NCI-H1436 (cell line): ENCODE data around the gene KIFC3.
"Not testable (repeated sequence)": the region's sequence is repeated elsewhere in the genome, so short reads cannot be mapped to it uniquely, and the experiment has no call there.

Experiments used
- DNase-seq: peaks from one replicate; lab custom pipeline; 2025; lab: John Stamatoyannopoulos, UW

Gene KIFC3

DNA sequence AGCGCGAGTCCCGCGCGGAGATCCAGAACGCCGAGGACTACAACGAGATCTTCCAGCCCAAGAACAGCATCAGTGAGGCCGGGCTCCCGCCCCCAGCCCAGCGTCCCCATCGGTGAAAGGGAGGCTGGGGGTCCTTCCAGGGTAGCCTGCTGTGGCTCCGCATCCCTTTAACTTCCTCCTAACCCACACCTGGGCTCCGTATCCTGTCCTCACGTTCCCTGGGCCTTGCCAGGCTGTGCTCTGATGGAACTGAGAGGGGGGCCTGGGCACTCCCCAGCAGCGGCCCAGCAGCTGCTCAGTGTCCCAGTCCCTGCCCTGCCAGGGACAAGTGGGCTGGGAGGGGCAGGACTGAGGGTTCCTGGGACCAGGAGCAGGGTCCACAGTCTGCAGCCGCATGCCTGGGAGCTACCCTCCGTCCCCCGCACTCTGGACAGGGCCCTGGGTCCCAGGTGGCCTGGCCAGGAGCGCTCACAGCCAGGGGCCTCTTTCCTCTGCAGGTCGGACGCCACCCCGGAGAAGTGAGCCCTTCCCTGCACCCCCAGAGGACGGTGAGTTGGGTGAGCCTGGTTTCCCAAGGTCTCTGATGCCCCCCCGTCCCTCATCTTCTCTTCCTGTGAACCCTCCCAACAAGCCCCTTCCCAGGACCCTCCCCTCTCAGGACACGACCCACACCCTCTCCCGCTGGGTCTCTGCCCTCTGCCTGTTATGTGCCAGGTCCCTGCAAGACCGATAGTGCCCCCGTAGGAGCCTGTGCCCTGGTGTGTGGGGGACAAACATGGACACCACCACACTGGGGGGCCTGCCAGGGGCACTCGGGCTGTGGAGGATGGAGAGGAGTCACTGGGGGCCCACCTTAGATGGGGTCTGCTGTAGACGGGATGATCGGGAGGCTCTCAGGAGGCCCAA is 48.6 kb downstream of the KIFC3 start:
- DNase-seq = no peak

DNA sequence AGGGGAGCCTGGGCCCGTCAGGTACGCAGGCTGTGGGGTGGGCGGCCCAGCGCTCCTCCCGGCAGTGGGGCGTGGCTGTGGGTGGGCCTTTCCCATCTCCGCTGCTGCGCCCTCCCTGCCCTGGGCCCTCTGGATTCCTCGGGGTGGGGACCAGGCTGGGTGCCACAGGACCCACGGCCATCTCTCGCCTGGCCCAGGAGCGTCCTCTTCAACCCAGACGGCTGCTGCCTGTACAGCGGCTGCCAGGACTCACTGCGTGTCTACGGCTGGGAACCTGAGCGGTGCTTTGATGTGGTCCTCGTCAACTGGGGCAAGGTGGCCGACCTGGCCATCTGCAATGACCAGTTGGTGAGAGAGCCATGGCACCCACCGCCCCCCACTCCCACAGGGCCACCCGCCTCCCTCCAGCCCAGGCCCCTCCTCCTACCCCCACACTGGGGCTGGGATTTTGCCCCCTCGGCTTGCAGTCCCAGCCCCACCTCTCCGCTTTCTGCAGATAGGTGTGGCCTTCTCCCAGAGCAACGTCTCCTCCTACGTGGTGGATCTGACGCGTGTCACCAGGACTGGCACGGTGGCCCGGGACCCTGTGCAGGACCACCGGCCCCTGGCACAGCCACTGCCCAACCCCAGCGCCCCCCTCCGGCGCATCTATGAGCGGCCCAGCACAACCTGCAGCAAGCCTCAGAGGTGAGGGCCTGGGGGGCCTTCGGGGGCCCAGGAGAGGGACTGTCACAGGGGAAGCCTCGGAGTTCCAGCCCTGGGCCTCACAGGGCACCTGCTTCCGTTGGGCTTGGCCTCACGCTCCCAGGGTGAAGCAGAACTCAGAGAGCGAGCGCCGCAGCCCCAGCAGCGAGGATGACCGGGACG is 49.5 kb downstream of the KIFC3 start:
- DNase-seq = no peak

DNA sequence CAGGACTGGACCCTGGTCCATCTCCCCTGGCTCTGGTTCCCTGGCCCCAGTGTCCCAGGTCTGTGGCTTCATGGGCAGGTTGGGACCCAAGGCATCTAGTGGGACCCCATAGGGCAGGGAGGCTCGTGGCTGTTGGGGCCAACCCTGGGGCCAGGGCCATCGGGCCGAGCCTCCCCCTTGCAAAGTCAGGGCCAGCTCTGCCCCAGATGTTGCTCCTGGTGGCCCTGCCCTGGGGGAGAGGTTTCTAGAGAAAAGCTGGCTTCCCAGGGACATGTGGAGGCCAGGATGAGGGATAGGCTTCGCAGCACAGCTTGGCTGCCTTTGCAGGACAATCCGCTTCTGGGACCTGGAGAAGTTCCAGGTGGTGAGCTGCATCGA is 50.1 kb downstream of the KIFC3 start:
- no peak for DNase-seq

DNA sequence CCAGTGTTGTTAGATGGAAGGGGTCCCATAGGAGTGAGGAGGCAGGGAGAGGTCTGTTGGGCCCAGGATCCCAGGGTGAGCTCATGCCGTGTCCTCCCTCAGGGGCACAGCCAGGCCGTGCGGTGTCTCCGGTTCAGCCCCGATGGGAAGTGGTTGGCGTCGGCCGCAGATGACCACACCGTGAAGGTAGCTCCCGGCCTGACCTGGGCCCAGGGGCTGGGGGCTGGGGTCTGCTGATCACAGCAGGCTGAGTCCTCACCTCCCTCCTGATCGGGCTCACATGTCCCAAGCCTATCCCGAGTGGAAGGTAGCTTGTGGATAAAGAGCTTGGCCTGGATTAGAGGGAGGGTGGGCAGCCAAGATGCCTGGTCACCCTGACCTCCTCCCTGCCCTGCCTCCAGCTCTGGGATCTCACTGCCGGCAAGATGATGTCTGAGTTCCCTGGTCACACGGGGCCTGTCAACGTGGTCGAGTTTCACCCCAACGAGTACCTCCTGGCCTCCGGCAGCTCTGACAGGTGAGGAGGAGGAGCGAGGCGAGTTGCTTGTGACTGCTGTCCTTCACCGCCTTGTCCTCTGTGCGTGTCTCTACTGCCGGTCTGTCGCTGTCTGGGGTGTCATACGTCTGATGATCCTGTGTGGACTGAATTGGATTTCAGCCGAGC is 50.6 kb downstream of the KIFC3 start:
- no peak for DNase-seq

DNA sequence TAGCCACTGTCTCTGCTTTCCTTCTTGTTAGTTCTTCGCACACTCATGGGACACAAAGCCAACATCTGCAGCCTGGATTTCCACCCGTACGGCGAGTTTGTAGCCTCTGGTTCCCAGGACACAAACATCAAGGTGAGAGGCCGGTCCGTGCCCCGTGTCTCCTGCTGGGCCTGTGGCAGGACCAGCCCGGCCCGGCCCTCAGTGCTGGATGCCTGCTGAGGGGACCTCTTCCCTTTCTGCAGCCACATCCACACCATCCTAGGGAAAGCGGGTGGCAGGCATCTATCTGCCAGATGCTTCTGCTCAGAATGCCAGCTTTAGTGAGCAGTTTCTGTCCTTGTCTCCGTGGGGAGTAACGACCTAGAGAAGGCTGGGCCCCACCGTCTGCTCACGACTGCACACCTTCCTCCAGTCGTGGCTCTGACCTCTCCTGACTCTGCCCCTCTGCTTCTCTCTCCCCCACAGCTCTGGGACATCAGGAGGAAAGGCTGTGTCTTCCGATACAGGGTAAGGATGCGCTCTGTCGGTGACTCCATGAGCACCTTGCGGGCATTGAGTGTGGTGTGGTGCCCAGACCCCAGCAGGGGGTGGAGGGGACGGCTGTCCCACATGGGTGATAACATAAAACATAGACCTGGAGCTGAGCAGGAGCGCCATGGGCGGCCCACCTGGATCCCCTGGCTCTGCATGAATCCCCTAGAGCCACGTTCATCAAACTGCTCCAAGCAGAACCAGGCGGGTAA is 51.3 kb downstream of the KIFC3 start:
- DNase-seq = no peak

DNA sequence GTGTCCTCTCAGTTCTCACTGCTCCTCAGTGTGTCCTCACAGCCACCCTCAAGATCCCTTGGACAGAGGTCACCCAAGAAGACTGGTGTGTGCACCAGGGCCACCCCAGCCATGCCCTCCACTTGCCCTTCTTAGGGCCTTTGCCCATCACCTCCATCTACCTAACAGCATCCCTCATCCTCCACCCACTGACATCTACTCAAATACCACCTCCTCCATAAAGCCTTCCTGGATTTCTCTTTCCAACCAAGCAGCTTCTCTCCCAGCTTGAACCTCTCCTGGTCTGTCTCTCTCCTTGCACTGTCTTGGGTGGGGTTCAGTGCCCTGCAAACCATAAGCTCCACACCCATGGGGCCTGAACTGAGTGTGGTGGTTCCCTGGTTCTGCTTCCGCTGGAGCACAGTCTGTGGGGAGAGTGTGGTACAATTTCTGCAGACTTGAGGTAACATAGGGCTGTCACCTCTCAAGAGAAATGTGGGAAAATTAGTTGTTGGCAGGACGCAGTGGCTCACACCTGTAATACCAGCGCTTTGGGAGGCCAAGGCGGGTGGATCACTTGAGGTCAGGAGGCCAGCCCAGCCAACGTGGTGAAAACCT is 52.3 kb downstream of the KIFC3 start:
- DNase-seq = no peak

DNA sequence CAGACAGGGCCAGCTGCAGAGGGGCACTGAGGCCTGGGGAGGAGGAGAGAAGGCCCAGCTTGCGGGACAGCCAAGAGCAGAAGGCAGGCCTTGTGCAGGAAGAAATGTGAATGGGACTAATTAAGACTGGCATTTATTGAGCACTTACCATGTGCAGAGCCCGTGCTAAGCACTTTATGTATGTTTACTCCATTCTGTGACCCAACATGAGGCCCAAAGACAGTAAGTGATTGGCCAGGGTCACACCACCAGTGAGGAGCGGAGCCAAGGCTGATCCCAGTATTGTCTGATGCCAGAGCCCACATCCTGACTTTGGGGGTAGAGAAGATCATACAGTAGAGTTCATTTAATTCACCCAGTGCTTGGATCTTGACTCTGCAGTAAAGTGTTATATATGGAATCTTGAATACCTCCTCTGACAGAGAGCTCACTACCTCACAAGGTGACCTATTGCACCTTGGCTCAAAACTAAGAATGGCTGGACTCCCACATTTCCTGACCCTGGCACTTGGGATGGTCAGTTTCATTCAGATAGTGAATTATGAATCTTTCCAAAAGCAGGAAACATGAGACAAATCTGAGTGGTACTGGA is 53.1 kb downstream of the KIFC3 start:
- no peak for DNase-seq

DNA sequence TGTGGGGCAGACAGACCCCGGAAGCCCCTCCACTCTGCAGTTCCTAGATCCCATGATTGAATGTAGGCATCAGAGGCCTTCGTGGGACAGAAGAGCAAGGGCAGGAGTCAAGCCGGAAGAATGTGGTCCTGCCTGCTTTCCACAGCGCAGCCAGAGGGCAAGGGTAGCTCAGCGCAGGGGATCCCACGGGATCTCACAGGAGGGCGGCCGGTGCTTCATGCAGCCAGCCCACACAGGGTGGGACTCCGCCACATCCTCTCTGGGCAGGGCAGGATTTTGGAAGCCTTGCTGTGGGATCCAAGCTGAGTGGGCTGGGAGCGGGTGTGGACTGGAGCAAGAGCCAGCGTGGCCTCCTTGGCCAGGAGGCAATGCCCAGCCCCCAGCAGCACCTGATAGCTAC is 53.7 kb downstream of the KIFC3 start:
- DNase-seq = no peak

DNA sequence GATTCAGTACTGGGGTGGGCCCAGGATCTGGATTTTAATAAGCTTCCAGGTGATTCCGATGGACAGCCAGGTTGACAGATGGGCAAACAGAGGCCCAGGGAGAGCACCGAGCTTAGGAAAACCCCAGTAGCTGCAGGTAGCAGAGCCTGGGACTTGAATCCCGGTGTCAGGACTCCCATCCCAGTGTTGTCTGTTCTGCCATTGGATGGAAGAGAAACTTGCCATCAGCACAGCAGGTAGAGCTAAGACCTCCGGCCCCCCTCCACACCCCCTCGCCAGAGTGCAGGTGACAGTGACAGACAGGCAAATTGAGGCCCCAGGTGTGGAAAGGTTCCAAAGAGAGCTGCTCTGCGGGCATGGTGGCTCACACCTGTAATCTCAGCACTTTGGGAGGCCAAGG is 54.3 kb downstream of the KIFC3 start:
- no peak for DNase-seq

DNA sequence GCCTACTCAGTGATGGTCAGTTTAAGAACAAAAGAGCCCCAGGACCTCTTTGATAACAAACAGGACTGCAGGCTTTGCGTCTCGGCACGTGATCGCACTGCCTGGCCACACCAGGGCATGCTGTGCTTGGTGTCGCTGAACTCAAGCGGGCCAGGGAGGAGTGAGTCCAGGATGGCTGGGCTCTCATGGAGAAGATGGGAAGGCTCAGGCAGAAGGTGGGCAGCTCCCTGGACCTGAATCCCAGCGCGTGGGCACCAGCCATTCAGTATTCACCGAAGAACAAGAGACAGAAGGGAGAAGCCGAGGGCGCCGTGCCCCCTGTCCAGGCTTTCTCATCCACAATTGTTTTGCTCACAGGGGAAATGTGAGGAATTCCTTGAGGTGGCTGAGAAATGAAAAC is 54.8 kb downstream of the KIFC3 start:
- DNase-seq = no peak

DNA sequence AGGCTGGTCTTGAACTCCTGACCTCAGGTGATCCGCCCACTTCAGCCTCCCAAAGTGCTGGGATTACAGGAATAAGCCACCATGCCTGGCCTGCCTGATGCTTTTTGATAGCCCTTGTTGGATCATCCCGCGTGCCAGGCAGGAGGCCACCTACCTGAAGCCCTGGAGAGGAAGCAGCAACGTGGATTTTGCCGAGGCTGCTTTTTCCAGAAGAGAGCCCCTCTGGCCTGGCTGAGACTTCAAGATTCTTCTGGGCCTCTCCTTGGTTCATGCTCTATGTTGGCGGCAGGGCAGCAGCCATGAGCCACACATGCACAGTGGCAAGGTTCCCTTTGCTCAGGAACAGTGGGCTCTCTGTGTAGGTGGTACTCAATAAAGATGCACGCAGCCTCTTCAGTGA is 55.2 kb downstream of the KIFC3 start:
- no peak for DNase-seq

DNA sequence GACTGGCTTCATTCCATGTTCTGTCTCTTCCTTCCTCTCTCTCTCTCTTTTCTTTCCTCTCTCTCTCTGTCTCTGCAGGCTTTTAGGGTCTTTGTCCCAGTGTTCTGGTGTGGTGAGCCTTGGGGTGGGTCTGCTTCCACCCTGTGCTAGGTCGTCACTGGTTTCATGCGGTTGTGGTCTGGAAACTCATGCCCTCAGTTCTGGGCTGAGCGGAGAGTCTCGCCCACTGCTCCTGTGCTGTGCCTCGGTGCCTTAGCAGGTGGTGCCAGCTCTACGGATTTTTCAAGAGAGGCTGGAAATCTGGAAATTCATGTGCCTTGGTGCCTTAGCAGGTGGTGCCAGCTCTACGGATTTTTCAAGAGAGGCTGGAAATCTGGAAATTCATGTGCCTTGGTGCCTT is 56.0 kb downstream of the KIFC3 start:
- DNase-seq = not testable (repeated sequence)

DNA sequence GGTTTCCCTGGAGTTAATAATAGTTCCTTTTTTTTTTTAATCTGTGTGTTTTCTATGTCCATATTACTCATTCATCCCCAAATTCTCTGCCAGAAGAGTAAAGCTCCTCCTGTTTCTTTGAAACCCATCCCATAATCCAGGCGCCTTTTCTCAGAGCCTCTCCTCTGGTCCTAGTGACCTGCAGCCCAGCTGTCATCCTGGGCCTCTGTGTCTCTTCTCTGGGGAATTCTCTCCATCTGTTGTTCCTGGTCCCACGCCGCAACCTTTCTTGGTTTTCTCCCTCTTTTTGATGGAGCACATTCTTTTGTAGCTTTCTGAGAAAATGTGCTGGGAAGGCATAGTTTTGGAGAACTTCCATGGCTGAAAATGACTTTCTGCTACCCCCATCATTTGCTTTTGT is 56.5 kb downstream of the KIFC3 start:
- no peak for DNase-seq

DNA sequence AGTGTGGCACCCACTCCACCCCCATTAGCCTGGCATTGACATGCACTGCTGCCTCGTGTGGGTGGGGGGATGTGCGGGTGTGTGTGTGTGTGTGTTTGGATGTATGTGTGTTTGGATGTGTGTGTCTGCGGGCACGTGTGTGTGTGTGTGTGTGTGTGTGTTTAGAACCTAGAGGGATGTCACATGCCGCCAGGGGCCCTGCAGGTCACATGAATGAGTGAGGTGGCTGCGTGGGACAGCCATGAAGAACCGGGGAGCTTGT is 57.7 kb downstream of the KIFC3 start:
- DNase-seq = no peak

DNA sequence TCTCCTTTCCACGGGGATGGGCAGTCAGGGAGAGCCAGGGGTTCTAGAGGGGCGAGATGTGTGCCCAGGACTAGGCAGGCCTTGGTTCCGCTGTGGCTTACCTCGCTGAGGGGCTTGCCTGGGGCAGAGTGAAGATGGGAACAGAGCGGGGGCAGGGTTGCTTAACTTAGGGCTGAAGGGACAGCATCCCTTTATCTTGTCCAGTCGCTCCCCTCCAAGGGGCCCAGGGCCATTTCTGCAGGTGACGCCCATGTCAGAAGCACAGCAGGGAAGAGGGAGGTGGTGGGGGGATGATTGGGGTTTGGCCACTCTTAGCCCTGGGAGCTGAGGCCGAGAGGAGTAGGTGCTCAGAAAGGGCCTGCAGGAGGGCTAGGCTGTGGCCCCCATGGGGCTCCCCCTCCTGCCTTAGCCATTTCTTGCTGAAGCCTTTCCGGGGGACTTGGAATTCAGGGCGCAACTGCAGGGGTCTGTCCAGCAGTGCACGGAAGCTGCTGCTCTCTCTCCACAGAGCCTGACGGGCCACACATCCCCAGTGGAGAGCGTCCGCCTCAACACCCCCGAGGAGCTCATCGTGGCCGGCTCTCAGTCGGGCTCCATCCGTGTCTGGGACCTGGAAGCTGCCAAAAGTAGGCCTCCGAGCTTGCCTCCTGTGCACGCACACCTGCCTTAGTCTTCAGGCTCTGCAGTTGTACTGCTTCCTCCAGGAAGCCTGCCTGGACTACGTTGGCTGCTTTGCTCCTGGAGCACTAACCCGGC is 58.2 kb downstream of the KIFC3 start:
- DNase-seq = no peak

DNA sequence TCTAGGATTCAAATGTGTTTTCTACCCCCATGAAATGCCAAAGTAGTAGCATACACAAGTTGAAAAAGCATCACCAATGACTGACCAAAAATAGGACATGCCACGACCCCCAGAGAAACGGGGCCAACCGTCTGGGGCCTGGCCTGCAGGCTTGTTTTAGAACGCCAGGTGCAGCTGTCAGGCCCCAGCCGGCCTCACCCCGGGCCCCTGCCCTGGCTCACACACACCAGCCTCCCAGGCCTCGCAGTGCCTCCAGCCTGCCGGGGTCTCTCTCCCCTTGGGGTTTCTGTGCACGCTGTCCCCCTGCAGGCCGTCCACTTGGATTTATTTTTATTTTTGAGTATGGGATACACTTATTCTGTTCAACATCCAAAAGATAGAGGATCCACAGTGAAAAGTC is 58.8 kb downstream of the KIFC3 start:
- no peak for DNase-seq

DNA sequence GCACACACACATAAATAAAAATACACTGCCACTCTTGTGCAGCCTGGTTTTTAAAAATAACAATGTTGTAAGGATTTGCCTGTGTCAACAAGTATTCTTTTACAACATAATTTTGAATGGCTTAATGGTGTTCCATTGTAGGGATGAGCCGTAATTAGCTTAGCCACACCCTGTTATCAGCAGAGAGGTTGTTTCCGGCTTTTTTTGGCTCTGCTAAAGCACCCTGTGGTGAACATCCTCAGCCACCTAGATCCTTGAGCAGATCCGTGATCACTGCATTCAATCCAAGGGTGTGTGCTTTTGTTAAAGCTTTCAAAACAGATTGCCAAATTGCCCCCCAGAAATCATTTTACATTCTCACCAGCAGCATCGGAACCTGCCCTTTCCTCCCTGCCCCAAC is 59.7 kb downstream of the KIFC3 start:
- no peak for DNase-seq

DNA sequence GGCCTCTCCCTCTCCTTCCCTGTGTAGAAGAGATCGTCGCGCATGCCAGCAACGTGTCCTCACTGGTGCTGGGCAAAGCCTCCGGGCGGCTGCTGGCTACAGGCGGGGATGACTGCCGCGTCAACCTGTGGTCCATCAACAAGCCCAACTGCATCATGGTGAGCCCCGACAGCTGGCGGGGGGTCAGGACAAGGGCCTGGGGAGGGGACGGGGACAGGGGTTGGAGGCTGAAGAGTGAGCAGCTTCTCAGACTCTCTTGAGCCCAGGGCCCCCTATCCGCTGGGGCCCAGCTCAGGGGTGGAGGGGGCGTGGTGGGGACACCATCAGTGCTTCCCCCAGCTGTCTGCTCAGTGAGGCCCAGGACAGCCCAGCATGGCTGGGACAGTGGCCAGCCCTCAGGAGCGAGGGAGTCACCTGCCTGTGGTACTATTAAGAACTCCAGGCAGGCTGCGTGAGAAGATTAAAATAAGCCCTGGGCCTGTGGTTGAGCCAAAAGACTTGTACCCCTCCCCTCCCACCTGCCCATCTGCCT is 60.6 kb downstream of the KIFC3 start:
- no peak for DNase-seq

DNA sequence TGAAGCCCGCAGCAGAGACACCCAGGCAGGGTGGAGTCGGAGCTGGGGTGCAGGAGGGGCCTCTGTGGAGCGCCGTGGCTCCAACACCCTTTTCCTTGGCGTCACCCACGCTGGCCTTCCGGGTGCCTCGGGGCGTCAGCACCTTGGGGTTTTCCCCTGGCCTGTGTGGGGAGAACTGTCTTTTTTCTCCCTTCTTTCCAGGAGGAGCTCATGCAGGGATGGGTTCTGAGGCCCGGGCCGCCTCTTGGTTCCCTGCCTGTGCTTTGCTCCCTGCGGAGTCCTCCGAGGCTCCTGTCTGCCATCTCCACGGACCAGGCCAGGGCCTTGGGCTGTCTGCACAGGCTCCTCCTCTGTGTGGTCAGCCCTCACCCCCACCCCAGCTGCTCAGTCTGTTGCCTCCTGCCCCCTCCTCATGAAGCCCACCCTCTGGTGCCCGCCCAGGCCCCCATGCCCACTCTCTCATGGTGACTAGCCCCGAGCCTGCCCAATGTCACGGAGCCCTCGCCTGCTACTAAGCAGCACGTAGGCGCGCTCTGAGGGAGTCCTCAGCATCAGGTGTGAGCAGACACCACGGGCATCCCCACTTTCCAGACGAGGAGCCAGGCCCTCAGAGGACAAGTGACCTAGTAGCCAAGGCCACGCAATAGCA is 61.7 kb downstream of the KIFC3 start:
- DNase-seq = no peak
